ENCODE results near the gene FBXO7.
"Not testable (repeated sequence)": the region's sequence is repeated elsewhere in the genome, so short reads cannot be mapped to it uniquely, and the experiment has no call there.

FBXO7 gene

DNA sequence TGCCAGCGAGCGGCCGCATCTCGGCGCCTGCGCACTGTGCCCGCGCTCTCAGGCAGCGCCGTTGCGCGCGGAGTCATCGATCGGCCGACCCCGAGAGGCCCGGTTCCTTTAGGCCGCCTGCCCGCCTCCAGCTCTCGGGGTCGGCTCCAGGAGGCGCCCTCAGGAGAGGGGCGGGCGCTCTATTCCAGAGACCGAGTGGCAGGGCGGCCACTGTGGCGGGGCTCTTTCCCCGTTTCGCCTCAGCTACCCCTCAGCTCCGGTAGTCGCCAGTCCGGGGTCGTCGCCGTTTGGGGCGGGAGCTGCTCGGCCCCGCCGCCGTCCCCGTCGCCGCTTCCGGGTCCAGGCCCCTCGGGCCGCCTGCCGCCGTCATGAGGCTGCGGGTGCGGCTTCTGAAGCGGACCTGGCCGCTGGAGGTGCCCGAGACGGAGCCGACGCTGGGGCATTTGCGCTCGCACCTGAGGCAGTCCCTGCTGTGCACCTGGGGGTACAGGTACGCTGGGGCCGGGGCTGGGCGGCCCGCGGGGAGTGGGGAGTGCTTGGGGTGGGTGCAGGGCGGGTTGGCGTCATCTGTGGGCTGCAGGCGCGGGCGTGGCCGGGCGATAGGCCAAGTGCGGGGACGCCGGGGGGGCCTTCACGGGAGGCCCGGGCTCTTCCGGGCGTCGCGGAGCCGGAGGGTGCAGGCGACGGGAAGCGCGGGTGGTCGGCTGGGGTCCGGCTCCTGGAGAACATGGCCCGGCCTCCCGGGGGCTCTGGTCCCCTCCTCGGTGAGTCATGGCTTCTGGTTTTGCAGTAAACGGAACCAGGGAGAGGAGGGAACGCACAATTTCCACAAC is at the start of gene FBXO7:
FBXO7 (plus strand) TSS at position 177 of the 833 bp plus-strand sequence; CDS start at position 369, 192 bp downstream.
- peak; percentile 85 to 86 for DNase-seq

DNA sequence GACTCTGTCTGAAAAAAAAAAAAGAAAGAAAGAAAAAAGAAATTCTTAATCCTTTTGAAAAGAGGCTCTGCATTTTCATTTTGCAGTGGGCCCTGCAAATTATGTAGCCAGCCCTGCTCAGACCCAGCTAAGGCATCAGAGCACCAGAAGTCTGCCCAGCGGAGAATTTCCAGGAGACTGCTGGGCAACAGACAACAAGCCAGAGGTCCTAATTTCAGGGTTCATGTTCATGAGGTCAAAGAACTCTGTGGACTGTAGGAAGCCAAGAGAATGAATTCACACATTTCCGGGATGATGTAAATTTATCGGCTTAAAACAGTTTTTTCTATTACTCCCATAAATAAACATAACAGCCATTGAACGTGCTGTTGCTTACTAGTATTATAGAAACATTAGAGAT is 47.7 kb upstream of the FBXO7 start:
- no peak for DNase-seq

DNA sequence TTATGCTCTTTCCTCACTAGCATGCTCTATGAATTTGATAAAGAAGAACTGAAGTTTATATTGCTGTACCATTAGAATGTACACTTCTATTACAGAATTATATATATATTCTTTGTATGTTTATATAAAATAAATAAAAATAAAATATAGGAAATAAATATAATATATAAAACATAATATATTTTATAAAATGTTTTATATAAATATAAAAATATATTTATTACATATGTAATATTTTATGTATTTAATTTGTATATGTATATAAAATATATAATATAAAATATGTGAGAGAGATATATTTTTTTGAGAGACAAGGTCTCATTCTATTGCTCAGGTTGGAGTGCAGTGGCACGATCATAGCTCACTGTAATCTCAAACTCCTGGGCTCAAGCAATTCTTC is 44.3 kb upstream of the FBXO7 start:
- DNase-seq: no peak

DNA sequence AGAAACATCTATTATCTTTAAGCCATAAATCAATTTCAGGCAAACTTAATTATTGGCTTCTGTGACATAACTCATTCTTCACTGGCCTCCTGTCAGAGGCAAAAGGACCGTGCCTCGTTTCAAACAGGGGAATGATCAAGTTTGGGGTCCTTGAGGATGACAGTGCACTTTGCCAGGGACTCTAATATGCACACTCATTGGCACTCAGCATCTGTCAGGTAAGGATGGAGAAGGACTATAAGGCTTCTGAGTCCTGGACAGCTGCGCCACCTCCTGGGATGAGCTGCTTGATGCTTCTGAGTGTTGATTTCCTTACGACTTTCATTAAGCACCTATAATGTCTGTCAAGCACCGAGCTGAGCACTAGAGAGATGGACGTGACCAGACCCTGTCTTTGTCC is 30.5 kb upstream of the FBXO7 start:
- no peak for DNase-seq

DNA sequence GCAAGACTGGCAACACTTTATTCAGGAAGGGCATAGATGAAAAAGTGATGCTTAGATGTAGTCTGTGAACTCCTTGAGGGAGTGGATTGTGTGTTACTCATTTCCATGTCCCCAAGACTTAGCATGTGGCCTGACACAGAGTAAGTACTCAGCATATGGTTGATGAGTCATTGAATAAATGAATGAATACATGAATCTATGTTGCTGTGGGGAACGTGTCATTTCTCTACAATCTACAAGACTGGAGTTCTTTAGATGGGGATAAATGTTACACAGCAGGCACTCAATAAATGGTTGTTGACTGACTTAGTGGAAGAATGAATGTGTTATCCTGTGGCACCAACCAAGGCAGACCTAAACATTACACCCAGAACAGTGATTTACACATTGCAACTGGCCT is 28.3 kb upstream of the FBXO7 start:
- no peak for DNase-seq

DNA sequence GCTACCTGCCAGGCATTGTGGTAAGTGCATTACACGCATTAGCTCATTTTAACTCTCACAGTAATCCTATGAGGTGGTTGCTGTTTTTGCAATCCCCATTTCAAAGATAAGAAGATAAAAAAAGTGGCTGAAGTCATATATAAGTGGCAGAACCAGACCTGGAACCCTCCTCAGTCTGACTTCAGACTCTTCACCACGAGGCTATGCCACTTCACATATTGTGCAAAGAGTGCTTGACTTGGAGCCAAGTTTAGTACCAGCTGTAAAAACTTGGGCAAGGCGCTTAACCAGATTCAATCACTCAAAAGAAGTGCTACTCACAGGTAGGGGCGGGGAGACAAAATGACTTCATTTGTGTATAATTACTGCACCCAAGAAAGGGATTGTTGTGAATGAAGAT is 25.6 kb upstream of the FBXO7 start:
- no peak for DNase-seq

DNA sequence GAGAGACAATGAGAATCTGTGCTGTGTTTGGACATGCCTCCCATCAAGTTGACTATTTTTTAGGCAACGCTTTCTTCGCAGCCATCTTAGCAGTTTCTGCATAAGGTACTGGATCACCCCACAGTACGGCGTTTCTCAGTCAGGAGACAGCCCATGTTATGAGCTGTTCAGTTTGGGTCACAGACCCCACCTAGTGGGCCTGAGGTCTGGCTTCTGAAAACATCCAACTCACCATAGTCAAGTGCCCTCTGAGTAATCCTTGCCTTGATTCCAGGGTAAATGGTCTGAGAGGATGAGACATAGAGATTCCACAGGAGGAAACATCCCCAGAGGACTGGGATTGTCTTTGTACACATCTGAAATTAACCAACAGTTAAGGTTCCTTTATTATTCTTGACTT is 17.6 kb upstream of the FBXO7 start:
- DNase-seq: no peak

DNA sequence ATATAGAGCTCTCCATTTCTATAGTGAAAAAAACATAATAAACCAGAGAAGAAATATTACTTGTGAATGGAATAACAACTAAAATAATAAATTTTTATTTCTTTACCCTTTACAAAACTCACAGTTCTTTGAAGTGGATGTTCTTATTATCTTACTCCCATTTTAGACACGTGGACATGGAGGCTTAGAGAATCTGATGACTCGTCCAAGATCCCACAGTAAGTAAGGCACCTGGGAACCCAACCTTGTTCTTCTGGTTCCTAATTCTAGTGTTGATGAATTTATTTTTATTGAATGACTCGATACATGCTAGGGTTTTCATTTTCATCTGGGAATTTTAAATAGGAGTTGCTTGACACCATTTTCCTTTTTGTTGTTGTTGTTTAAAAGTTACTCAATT is 12.2 kb upstream of the FBXO7 start:
- DNase-seq: no peak

DNA sequence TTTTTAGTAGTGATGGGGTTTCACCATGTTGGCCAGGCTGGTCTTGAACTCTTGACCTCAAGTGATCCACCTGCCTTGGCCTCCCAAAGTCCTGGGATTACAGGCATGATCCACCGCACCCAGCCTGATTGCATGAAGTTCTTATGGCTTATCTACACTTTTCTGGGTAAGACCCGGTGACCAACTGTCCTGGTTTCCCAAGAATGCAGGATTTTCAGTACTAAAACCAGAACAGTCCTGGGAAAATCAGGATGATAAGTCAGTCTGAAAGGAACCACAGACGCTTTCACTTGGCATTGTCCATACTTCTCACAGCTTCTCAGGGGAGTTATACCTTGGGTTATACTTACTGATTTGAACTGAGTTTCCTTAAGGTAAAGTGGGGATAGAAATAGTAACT is 8.9 kb upstream of the FBXO7 start:
- DNase-seq: no peak

DNA sequence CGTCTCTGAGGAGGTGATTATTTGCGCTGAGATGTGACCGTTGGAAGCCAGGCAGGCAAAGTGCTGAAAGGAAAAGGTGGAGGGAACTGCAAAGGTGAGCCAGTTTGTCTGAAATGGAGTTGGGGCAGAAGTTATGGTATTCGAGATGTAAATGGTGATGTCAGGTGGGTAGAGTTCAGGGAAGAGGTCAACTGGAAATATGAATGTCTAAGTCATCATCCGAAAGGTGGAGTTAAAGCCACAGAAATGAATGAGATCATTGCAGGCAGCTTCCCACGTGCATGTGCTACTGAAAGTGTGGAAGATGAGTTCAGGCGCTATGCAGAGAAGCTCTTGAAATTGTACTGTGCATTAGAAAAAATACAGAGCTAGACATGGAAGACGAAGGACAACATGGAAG is 8.1 kb upstream of the FBXO7 start:
- no peak for DNase-seq

DNA sequence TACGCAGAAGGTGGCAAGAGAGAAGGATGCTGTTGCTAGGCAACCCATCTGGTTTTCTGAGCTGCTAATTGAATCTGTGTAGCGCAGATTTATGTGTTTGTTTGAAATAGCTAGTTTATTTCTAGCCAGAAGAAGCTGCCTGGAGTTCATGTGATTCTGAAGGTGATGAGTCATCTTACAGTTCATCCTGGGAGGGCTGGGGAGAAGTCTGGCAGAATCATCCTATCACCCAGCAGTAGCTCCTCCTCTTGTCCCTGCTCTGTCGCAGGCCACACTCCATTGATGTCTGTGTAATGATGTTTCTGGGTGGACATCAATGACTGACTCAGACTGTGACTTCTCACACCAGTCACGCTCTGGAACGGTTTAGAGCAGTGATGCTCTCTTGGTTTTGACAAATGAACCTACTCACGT is 4.8 kb upstream of the FBXO7 start:
- DNase-seq: peak in 1 of 2 donors; percentile 7

DNA sequence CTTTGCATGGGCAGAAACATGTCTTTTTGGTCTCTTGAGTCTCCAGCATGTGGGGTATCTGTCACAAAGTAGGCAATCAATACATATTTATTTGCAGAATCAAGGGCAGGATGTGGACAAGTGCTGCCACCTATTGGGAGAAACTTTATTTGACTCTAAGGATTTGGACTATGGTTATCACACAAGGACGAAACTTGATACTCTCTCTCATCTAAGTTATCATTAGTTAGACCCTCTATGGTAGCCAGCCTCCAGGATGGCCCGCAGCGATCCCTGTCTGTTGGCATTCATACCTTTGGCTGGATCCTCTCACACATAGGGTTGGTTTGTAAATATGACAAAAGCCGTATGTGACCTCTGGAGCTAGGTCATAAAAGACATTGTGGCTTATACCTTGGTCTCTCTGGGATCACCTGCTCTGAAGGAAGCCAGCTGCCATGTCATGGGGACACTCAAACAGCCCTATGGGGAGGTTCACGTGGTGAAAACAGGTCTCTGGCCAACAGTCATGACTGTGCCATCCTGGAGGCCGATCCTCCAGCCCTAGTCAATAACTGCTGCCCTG is 1.1 kb upstream of the FBXO7 start:
- DNase-seq: peak; percentile 42 to 79

DNA sequence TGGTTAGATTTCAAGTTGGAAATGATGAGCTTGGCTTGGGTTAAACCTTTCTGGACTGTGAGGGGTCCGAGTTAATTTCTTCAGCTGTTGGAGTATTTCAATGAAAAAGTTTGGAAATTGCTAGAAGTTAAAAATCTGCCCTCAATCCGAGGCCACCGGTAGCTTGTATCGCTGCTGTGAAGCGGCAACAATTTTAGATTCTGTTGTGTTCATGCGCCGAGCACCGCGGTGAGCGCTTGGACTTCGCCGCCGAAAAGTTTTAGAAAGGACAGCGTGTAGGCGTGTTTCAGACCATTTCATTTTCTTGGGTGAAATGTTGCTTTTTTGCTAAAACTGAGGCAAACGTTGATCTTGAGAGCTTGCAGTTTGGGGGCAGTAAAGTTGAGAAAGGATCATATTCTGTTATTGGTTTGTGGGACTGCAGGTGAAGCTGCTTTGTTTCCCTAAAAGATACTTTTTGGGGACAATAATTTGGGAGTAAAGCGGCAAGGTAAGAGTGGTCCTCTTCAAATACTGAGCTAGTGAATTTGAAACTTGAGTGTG is 928 bp downstream of the FBXO7 start:
- DNase-seq: peak in 1 of 2 donors; percentile 18

DNA sequence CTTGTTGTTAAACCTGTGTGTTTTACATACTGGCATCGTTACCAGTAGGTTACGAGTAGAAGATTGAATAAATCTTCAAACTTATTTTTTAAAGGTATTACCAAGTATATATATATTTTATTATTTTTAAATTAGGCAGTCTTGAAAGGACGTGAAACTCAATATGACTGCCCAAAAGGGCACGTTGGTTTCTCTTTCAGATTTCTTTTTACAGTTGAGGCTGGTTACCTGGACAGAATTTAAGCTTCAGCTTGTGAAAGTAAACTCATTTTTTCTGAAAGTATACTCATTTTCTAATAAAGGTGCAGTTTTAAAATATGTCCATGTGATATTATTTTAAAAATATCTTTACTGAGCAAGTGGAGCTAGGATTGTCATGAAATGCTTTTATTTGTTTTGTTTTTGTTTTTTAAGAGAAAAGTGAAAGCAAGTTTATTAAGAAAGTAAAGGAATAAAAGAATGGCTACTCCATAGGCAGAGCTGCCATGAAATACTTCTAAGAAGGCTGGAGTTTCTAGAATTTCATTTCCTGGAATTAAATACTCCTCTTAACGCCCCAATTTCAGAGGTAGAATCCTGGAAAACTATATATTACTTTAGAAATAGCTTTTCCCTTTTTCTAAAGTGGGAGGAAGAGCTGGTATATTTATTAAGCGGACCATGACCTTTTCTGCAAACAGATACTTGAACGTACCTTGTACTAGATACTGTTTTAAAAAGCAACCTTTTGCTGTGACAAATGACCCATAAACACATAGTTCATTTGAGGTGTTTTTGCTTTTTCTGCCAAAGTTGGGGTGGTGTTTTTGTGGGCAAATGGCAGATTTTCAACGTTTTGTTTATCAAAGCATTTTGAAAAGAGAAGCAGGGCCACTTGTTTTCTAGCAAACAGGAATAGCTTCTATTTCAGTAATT is 1.9 kb downstream of the FBXO7 start:
- DNase-seq: peak in 1 of 2 donors; percentile 13

DNA sequence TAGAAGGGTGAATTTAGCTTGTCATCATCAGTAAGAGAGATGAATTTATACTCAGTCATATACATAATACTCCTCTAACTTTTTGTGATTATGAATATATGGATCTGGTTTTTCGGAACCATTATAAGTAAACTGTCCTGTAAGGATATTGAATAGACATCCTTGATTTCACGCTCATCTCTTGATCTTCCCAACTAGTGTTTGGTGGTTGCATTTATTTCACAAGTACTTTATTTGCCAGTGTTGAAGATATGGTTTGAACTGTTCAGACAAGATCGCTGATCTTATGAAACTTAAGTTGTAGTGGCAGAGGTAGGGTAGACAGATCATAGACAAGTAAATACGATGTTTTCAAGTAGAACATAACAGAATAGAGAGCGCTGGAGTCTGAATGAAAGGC is 3.0 kb downstream of the FBXO7 start:
- DNase-seq: no peak

DNA sequence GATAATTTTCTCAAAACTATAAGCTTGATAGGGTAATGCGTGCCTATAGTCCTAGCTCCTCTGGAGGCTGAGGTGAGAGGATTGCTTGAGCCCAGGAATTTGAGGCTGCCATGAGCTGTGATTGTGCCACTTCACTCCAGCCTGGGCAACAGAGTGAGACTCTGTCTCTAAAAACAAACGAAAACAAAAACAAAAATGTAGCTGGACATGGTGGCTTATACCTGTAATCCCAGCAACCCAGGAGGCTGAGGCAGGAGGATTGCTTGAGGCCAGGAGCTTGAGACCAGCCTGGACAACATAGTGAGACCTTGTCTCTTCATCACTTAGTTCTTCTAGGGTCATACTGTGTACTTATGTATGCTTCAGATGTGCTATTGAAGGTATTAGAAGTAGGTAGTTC is 3.9 kb downstream of the FBXO7 start:
- not testable (repeated sequence) for DNase-seq

DNA sequence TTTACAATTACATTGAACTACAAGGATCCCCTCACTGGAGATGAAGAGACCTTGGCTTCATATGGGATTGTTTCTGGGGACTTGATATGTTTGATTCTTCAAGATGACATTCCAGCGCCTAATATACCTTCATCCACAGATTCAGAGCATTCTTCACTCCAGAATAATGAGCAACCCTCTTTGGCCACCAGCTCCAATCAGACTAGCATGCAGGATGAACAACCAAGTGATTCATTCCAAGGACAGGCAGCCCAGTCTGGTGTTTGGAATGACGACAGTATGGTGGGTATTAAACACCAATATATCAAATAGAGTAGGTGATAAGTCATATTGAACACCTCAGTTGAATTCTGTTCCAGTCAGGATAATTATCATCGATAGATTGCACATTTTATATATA is 4.4 kb downstream of the FBXO7 start:
- DNase-seq: no peak

DNA sequence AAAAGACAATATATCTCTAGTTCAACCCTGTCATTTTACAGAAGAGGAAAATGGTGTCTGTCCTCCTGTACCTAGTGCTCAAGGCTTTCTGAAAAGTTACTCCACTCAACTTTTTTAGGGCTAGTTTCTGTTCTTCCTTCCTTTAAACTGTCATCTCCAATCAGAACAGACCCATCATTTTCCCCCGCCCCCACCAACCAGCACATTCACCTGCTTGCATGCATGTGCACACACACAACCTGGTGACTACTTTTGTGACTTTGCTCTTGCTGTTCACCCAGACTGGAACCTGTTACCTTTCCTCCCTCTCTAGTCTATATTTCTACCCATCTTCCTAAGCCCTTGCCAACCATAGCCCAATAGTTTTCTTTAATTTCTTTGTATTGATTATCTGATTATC is 5.6 kb downstream of the FBXO7 start:
- no peak for DNase-seq

DNA sequence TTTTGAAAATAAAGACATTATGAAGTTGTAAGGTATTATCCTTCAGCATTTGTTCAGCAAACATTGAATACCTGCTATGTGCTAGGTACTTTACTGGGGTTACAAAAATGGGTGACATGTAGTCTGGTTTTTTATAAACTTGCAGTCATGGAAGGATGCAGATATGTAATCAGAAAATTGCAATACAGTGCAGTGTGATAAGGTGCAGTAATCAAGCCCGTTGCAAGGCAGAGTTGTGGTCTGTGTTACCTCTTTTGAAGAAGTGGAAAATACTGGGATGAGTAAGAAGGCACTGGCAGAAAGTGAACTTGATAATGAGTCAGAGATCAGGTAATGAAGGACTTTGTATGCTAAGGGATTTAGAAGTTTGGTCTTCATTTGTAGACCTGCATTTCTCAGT is 8.1 kb downstream of the FBXO7 start:
- no peak for DNase-seq

DNA sequence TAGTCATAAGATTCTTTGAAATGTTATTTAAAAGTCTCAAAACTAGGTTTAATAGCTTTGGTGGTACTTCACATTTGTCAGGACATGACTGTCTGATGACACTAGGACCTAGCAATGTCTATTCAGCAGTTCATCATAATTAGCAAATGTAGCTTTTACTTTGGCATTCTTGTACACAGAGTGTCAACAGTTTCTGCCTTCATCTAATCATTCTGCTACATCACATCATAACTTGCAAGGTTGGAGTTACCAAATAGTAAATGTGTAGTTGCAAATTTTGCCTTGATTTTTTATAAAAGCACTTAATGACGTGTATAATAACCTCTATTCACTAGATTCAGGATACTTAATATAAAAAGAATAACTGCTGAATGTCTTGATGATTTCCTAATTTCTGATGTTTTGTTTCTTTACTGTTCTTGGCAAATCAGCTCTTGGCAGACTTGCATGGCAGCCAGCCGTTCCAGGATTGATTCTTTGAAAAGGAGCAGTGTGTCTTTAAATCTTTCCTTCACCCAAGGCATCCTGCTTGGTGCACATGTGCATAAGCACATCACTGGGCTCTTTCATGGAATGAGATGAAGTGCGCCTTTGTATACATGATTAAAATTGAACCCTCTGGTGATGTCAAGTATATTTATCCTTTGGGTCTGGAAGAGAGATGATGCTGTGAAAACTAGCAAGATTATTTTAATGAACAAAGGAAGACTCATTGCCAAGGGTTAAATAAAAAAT is 12.2 kb downstream of the FBXO7 start:
- DNase-seq: no peak

DNA sequence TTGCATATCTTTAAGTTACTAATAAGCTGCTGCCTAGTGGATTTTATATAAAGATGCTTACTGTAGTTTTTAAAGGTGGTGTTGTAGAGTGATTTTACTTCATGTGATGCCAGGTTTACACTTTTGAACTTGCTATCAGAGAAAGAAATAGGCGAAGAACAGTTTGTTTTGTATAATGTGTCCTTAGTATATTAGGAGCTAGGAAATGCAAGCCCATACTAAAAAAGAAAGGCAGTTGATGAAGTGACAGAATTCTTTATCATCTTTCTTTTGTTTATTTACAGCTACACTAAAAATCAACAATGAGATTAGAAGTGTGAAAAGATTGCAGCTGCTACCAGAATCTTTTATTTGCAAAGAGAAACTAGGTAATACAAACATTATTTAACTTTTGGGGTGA is 12.8 kb downstream of the FBXO7 start:
- no peak for DNase-seq

DNA sequence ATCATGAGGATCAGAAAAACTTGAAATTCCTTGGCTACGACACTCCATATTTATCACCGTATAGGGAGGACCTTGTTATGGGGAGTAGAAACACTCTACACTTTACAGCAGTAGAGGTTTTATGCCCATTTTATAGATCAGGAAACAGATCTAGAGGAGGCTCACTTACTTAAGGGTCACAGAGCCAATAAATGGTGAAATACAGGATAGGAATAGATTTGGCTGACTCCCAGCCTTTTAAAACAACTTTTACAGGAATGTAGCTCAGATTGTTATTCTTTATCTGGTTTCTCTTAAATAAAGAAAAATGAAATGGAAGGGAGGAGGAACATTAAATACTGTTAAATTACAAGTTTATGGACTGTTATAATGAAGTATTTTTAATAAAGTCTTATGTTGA is 14.8 kb downstream of the FBXO7 start:
- DNase-seq: no peak

DNA sequence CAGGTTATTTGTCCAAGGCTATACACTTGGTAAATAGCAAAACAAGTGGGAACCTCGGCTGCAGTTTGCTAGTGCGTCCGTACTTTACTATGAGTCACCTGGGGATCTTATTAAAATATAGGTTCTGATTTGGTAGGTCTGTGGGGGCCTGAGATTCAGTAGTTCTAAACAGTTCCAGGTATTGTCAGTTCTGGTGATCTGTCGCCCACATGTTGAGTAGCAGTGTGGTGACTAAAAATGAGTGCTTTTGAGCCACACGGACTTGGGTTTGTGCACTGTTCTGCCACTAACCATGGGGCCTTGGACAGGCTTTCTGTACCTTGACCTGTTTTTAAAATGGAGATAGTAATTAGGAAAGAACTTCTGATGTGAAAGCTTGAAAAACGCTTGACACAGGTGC is 15.7 kb downstream of the FBXO7 start:
- DNase-seq: no peak

Data from CD4-positive, alpha-beta T cell treated with Interleukin-1 beta for 1 hour (primary cell).